ENCODE data around the gene PDCD5.

GRCh38 chr19:32630338-32630737, 49.3 kb downstream of the PDCD5 start:
- TF ChIP-seq CTCF (IDR thresholded peaks at IDR 0.05 in 8 of 11, conservative IDR thresholded peaks at IDR 0.05 in 3 of 11) (no peak), POLR2A (IDR thresholded peaks at IDR 0.05) (no peak)
